Measurements from ENCODE around the gene CREB5.

The CREB5 gene

GRCh38 chr7:28554802-28555471 lies 142.6 kb downstream of the CREB5 start:
- no peak for DNase-seq

GRCh38 chr7:28556025-28556424 lies 143.7 kb downstream of the CREB5 start:
- DNase-seq: no peak

- no peak for DNase-seq
These were observed 144.4 kb downstream of the CREB5 start for GRCh38 chr7:28556671-28557070.

- DNase-seq: no peak
These were observed 145.9 kb downstream of the CREB5 start for GRCh38 chr7:28558236-28558635.

- no peak for DNase-seq
These were observed 148.4 kb downstream of the CREB5 start for GRCh38 chr7:28560767-28561166.

- DNase-seq: no peak
These were observed 151.7 kb downstream of the CREB5 start for GRCh38 chr7:28564033-28564432.

- no peak for DNase-seq
These were observed 152.5 kb downstream of the CREB5 start for GRCh38 chr7:28564755-28565374.

GRCh38 chr7:28565980-28566379 lies 153.7 kb downstream of the CREB5 start:
- no peak for DNase-seq

- DNase-seq: no peak
These were observed 158.0 kb downstream of the CREB5 start for GRCh38 chr7:28570113-28570969.

- DNase-seq: no peak
These were observed 158.6 kb downstream of the CREB5 start for GRCh38 chr7:28570970-28571288.

GRCh38 chr7:28571405-28571804 lies 159.1 kb downstream of the CREB5 start:
- DNase-seq: no peak

GRCh38 chr7:28572321-28573058 lies 160.2 kb downstream of the CREB5 start:
- no peak for DNase-seq

GRCh38 chr7:28573059-28573553 lies 160.8 kb downstream of the CREB5 start:
- DNase-seq: no peak

GRCh38 chr7:28573651-28574301 lies 161.5 kb downstream of the CREB5 start:
- no peak for DNase-seq

GRCh38 chr7:28575241-28575643 lies 162.9 kb downstream of the CREB5 start:
- no peak for DNase-seq

- no peak for DNase-seq
These were observed 164.3 kb downstream of the CREB5 start for GRCh38 chr7:28576656-28577055.

GRCh38 chr7:28579571-28579970 lies 167.3 kb downstream of the CREB5 start:
- DNase-seq: no peak

- DNase-seq: no peak
These were observed 168.3 kb downstream of the CREB5 start for GRCh38 chr7:28580665-28581064.

- DNase-seq: no peak
These were observed 169.0 kb downstream of the CREB5 start for GRCh38 chr7:28581351-28581750.

GRCh38 chr7:28582226-28582625 lies 169.9 kb downstream of the CREB5 start:
- no peak for DNase-seq

GRCh38 chr7:28584235-28584634 lies 171.9 kb downstream of the CREB5 start:
- DNase-seq: no peak

GRCh38 chr7:28586736-28587135 lies 174.4 kb downstream of the CREB5 start:
- DNase-seq: no peak

- no peak for DNase-seq
These were observed 174.9 kb downstream of the CREB5 start for GRCh38 chr7:28587211-28587610.
